Measurements from ENCODE around the gene AKR1C3. TPM values are rescaled to one million over a fixed set of nuclear protein-coding genes. Genes with fewer than 3 reads are reported as not detected.

Gene AKR1C3
- total RNA-seq, 1 experiment from 2014 or later: 3.0 TPM

DNA sequence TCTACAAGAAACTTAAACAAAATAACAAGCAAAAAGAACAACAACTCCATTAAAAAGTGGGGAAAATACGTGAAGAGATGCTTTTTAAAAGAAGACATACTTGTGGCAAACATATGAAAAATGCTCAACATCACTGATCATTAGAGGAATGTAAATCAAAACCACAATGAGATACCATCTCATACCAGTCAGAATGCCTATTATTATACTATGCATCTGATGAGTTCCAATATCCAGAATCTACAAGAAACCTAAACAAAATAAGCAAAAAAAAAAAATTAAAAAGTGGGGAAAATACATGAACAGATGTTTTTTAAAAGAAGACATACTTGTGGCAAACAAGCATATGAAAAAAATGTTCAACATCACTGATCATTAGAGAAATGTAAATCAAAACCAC is 29.6 kb upstream of the AKR1C3 start:
- BruUV-seq (replicated peaks): no TSS peak
- no peak for TF ChIP-seq CBX3 (IDR thresholded peaks at IDR 0.05; ENCODE audit: low read depth)
- TF ChIP-seq ELF1 (IDR thresholded peaks at IDR 0.05; ENCODE audit: borderline replicate concordance, low read depth): no peak
- TF ChIP-seq SIN3A (IDR thresholded peaks at IDR 0.05; ENCODE audit: low read depth): no peak
- TF ChIP-seq ZNF274 (IDR thresholded peaks at IDR 0.05; ENCODE audit: low read depth, low read length): no peak
- TF ChIP-seq EZH2 (IDR thresholded peaks at IDR 0.05): no peak
- TF ChIP-seq JUND (IDR thresholded peaks at IDR 0.05): no peak
- no peak for TF ChIP-seq EZH2phosphoT487 (IDR thresholded peaks at IDR 0.05; ENCODE audit: borderline replicate concordance)
- no peak for TF ChIP-seq SRF (IDR thresholded peaks at IDR 0.05; ENCODE audit: low read depth)
- no peak for TF ChIP-seq SP1 (IDR thresholded peaks at IDR 0.05; ENCODE audit: low read depth)
- TF ChIP-seq POLR2A (IDR thresholded peaks at IDR 0.05; ENCODE audit: borderline replicate concordance, extremely low read depth, insufficient read depth, insufficient read length): no peak
- TF ChIP-seq, protein P1, sequence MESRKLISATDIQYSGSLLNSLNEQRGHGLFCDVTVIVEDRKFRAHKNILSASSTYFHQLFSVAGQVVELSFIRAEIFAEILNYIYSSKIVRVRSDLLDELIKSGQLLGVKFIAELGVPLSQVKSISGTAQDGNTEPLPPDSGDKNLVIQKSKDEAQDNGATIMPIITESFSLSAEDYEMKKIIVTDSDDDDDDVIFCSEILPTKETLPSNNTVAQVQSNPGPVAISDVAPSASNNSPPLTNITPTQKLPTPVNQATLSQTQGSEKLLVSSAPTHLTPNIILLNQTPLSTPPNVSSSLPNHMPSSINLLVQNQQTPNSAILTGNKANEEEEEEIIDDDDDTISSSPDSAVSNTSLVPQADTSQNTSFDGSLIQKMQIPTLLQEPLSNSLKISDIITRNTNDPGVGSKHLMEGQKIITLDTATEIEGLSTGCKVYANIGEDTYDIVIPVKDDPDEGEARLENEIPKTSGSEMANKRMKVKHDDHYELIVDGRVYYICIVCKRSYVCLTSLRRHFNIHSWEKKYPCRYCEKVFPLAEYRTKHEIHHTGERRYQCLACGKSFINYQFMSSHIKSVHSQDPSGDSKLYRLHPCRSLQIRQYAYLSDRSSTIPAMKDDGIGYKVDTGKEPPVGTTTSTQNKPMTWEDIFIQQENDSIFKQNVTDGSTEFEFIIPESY (IDR thresholded peaks at IDR 0.05; ENCODE audit: extremely low read depth, insufficient replicate concordance, low read length): no peak
- TF ChIP-seq YY1 (IDR thresholded peaks at IDR 0.05; ENCODE audit: extremely low read depth, insufficient replicate concordance, low read depth, low read length): no peak
- no peak for TF ChIP-seq ZFX (IDR thresholded peaks at IDR 0.05)
- TF ChIP-seq, protein P2, sequence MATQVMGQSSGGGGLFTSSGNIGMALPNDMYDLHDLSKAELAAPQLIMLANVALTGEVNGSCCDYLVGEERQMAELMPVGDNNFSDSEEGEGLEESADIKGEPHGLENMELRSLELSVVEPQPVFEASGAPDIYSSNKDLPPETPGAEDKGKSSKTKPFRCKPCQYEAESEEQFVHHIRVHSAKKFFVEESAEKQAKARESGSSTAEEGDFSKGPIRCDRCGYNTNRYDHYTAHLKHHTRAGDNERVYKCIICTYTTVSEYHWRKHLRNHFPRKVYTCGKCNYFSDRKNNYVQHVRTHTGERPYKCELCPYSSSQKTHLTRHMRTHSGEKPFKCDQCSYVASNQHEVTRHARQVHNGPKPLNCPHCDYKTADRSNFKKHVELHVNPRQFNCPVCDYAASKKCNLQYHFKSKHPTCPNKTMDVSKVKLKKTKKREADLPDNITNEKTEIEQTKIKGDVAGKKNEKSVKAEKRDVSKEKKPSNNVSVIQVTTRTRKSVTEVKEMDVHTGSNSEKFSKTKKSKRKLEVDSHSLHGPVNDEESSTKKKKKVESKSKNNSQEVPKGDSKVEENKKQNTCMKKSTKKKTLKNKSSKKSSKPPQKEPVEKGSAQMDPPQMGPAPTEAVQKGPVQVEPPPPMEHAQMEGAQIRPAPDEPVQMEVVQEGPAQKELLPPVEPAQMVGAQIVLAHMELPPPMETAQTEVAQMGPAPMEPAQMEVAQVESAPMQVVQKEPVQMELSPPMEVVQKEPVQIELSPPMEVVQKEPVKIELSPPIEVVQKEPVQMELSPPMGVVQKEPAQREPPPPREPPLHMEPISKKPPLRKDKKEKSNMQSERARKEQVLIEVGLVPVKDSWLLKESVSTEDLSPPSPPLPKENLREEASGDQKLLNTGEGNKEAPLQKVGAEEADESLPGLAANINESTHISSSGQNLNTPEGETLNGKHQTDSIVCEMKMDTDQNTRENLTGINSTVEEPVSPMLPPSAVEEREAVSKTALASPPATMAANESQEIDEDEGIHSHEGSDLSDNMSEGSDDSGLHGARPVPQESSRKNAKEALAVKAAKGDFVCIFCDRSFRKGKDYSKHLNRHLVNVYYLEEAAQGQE (IDR thresholded peaks at IDR 0.05; ENCODE audit: low read depth): no peak
- intact Hi-C loops (cut with micrococcal nuclease): no loop called here
- no peaks in the 10 kb centered on the region for H4K20me1 ChIP-seq (ENCODE audit: insufficient read depth)
- H3K9me3 ChIP-seq (ENCODE audit: control insufficient read depth in 1 of 2, insufficient read depth in 1 of 2, low read depth in 1 of 2, low read length in 2 of 2): no peaks in the 10 kb centered on the region
- no peak overlapping the region for H3K4me2 ChIP-seq (ENCODE audit: low read length)
- no peaks in the 10 kb centered on the region for H3K36me3 ChIP-seq (ENCODE audit: control insufficient read depth in 1 of 2, insufficient read depth in 2 of 2, low read length in 2 of 2)
- H2AFZ ChIP-seq (ENCODE audit: low read depth, low read length, poor library complexity, severe bottlenecking): no peak overlapping the region
- H3K4me3 ChIP-seq (replicated peaks in 1 of 2; ENCODE audit: low read depth in 1 of 2, low read length in 2 of 2): no peak overlapping the region
- DNase-seq (ENCODE audit: low read depth, low spot score): no peak
- no peak overlapping the region for H3K27ac ChIP-seq (ENCODE audit: low read depth, low read length)
- H3K27me3 ChIP-seq (ENCODE audit: insufficient read depth, low read length): no peaks in the 10 kb centered on the region
- POLR2A ChIA-PET: no interaction called here
- RAD21 ChIA-PET (ENCODE audit: low non-redundant PET in 1 of 2, low total read pairs in 2 of 2, uncharacterized antibody in 2 of 2, unreplicated experiment in 2 of 2): no interaction called here
- no peak for ATAC-seq
- no peak overlapping the region for H3K9ac ChIP-seq (ENCODE audit: low read length)
- no peaks in the 10 kb centered on the region for H3K4me1 ChIP-seq (ENCODE audit: control insufficient read depth in 1 of 2, insufficient read depth in 2 of 2, low read length in 2 of 2)
- H3K9me2 ChIP-seq (ENCODE audit: insufficient read depth): no peaks in the 10 kb centered on the region
- no peaks in the 10 kb centered on the region for H3K79me2 ChIP-seq (ENCODE audit: insufficient read depth, low read length)
- CTCF ChIA-PET: no interaction called here
